Heart left ventricle (tissue), 16 donors: Measurements from ENCODE around the gene B4GALT2. TPM values are rescaled to one million over a fixed set of nuclear protein-coding genes. Genes with fewer than 3 reads are reported as not detected.

Source experiments
- ATAC-seq, 4 donors: fragments of 200-7000 bp; cut with Tn5 transposase; one replicate each; pipeline ENCODE4 v1.9.1; 2020 to 2022; ENCODE audit warnings: moderate library complexity in 4 of 4, mild to moderate bottlenecking in 3 of 4, moderate number of reproducible peaks in 1 of 4
- DNase-seq, 5 donors: peaks; one replicate each; pipeline ENCODE4 v3.0.0-alpha.2; 2020
- H3K27ac ChIP-seq, 12 donors: fragments of 200-600 bp; sonication (generic) in 4 of 12; one replicate each; pipeline versions ENCODE4 v1.5.0 to v1.8.0; 2016 to 2022; ENCODE audit warnings: mild to moderate bottlenecking in 2 of 12
- H3K27me3 ChIP-seq, 9 donors: fragments of 200-600 bp; sonication (generic) in 2 of 9; one replicate each; pipeline versions ENCODE4 v1.5.1 to v1.8.0; 2016 to 2022; ENCODE audit warnings: mild to moderate bottlenecking in 3 of 9
- H3K36me3 ChIP-seq, 9 donors: fragments of 200-600 bp; sonication (generic) in 2 of 9; one replicate each; pipeline versions ENCODE4 v1.5.0 to v1.8.0; 2018 to 2022; ENCODE audit warnings: mild to moderate bottlenecking in 2 of 9
- H3K4me1 ChIP-seq, 12 donors: fragments of 200-600 bp; sonication (generic) in 4 of 12; one replicate each; pipeline versions ENCODE4 v1.5.0 to v1.8.0; 2016 to 2022; ENCODE audit warnings: mild to moderate bottlenecking in 3 of 12
- H3K4me3 ChIP-seq, 12 donors: fragments of 200-600 bp; sonication (generic) in 4 of 12; one replicate each; pipeline versions ENCODE4 v1.5.0 to v1.8.0; 2017 to 2022; ENCODE audit warnings: mild to moderate bottlenecking in 9 of 12, moderate library complexity in 4 of 12
- H3K9me3 ChIP-seq, 12 donors: fragments of 200-600 bp; sonication (generic) in 4 of 12; one replicate each; pipeline versions ENCODE4 v1.5.0 to v1.8.0; 2016 to 2022; ENCODE audit warnings: mild to moderate bottlenecking in 1 of 12
- CTCF ChIP-seq, 12 donors: fragments of 200-600 bp; sonication (generic) in 4 of 12; IDR thresholded peaks; one replicate each; pipeline versions ENCODE4 v1.5.0 to v1.8.0; 2018 to 2022; ENCODE audit warnings: antibody characterized with exemption in 12 of 12, mild to moderate bottlenecking in 5 of 12
- POLR2A ChIP-seq, 2 donors: fragments of 450-650 bp; IDR thresholded peaks; one replicate each; pipeline ENCODE4 v1.6.1; 2017; ENCODE audit warnings: antibody characterized with exemption in 2 of 2, mild to moderate bottlenecking in 2 of 2, moderate library complexity in 2 of 2
- WGBS, 4 donors: extraction: QIAGEN DNeasy Blood & Tissue Kit in 2 of 4; methylation state at CpG; one replicate each; pipeline versions ENCODE4 v1.1.5 to v1.1.7; 2013 to 2018; 5-methylcytosine and 5-hydroxymethylcytosine counted together
- intact Hi-C, 10 donors: fragments of 100-400 bp; cut with DNase I; formaldehyde crosslinking; loops; one replicate each; pipeline versions ENCODE4 v1.11.1 to v1.14.2; 2022
- polyA plus RNA-seq, 2 donors: library from polyadenylated mRNA; stranded (reverse); fragments of 200-250 nt; gene quantifications; one replicate each; pipeline ENCODE4 v1.2.3, GENCODE V29; 2013
- total RNA-seq, 9 donors: library from RNA; depleted of rRNA in 2 of 9; stranded (reverse); fragments of >200 nt in 2 of 9; fragmentation: NEBNext Ultra II Directional in 3 of 9; extraction: Animal tissue kit (Norgen Biotek cat#: 25700) in 3 of 9; gene quantifications; one replicate each; pipeline versions ENCODE4 v1.1.0 to v1.2.4, GENCODE V29; 2016 to 2023
- donor health status: ischemic (EF 13 %, LVEDD 7.1; RV severe dilation, severe dysfunction).
- donor health status: healthy with polysubstance abuse.
- donor health status: DM: no; HTN: yes; CAD: no.
- donor health status: DM: no; HTN: no; CAD: no.
- donor health status: ischemic (EF 25% LVEDD 6.9; RV normal size, moderate dysfunction).
- donor health status: ischemic (EF 25% LVEDD 5.7; RV mildly dilated, moderate dysfunction).
- donor health status: healthy.
- donor health status: DM: yes; HTN: yes; CAD: no.
- donor health status: ischemic (EF 35%, LVEDD 5.7; RV mildly dilated, moderate dysfunction).
- donor health status: nonischemic (EF 11% LVEDD 7.7; RV severe dilation, severe dysfunction).
- donor health status: DM: yes; HTN: yes; CAD: no.
- donor health status: PGD.
- donor health status: ischemic (EF 29% LVEDD 5.4; RV normal size, mild dysfunction).
- donor health status: nonischemic (EF 23%, LVEDD 6.1; RV moderate dilation, normal function).

B4GALT2 gene
- total and polyA plus RNA-seq, 11 donors, result 26.8 to 65.7 (median 40.2) TPM

- DNase-seq (no peak), ATAC-seq (no peak)
- H3K4me1 ChIP-seq, result peaks cover 0 to 27% (median 13%) of the 10 kb centered on the region in 12 donors
- no peaks in the 10 kb centered on the region for H3K36me3 ChIP-seq
- TF ChIP-seq POLR2A (IDR thresholded peaks at IDR 0.05), result no peak
- no peak for TF ChIP-seq CTCF (IDR thresholded peaks at IDR 0.05)
- WGBS, 4 donors, result 44 to 62% (median 56%) methylated on average over 11 of the region's 11 CpGs
- peak overlapping the region in 3 of 12 donors; percentile 52 to 79 (median 57) for H3K27ac ChIP-seq
- intact Hi-C loops, result no loop called here
- no peaks in the 10 kb centered on the region for H3K9me3 ChIP-seq
- H3K4me3 ChIP-seq, result peak overlapping the region; percentile 58 to 96 (median 66)
- no peaks in the 10 kb centered on the region for H3K27me3 ChIP-seq
These were observed 13.4 kb downstream of the B4GALT2 start for GRCh38 chr1:43992232-43992995.

GRCh38 chr1:43993206-43993914 is 14.3 kb downstream of the B4GALT2 start:
- H3K9me3 ChIP-seq, result no peaks in the 10 kb centered on the region
- no peak overlapping the region for H3K4me3 ChIP-seq
- ATAC-seq, result no peak
- no peaks in the 10 kb centered on the region for H3K27me3 ChIP-seq
- H3K4me1 ChIP-seq, result peaks cover 0 to 27% (median 13%) of the 10 kb centered on the region in 12 donors
- no peak overlapping the region for H3K27ac ChIP-seq
- no peak for DNase-seq
- intact Hi-C loops, result no loop called here
- 91 to 94% (median 91%) methylated on average over 9 of the region's 9 CpGs for WGBS, 4 donors
- no peak for TF ChIP-seq POLR2A (IDR thresholded peaks at IDR 0.05)
- no peak for TF ChIP-seq CTCF (IDR thresholded peaks at IDR 0.05)
- no peaks in the 10 kb centered on the region for H3K36me3 ChIP-seq

- intact Hi-C loops, result no loop called here
- H3K36me3 ChIP-seq, result no peaks in the 10 kb centered on the region
- no peaks in the 10 kb centered on the region for H3K9me3 ChIP-seq
- no peak overlapping the region for H3K27ac ChIP-seq
- TF ChIP-seq CTCF (IDR thresholded peaks at IDR 0.05) (no peak), POLR2A (IDR thresholded peaks at IDR 0.05) (no peak)
- WGBS, 4 donors, result 92 to 94% (median 92%) methylated on average over 7 of the region's 7 CpGs
- ATAC-seq (no peak), DNase-seq (no peak)
- H3K4me1 ChIP-seq, result peaks cover 0 to 27% (median 13%) of the 10 kb centered on the region in 12 donors
- H3K27me3 ChIP-seq, result no peaks in the 10 kb centered on the region
- no peak overlapping the region for H3K4me3 ChIP-seq
These were observed 15.1 kb downstream of the B4GALT2 start for GRCh38 chr1:43994071-43994470.
